A673 (cell line): ENCODE measurements around the gene SLC7A5. TPM values are rescaled to one million over a fixed set of nuclear protein-coding genes. Genes with fewer than 3 reads are reported as not detected.
"Not testable (repeated sequence)": the region's sequence is repeated elsewhere in the genome, so short reads cannot be mapped to it uniquely, and the experiment has no call there.

Experiments used
- BruUV-seq: library from RNA; stranded (reverse); fragments of 400-500 nt; replicated peaks from 2 replicates; lab custom pipeline; 2021; lab: Mats Ljungman, UMichigan
- CTCF ChIA-PET: fragments of 300-600 bp; sonication (Branson Sonifier 250); formaldehyde crosslinking; loops from one replicate; lab custom pipeline; 2022; ENCODE audit warnings: antibody characterized with exemption; lab: Charles Lee
- POLR2A ChIA-PET: fragments of 300-600 bp; sonication (Branson Sonifier 250); formaldehyde crosslinking; loops from one replicate; lab custom pipeline; 2022; ENCODE audit warnings: antibody characterized with exemption; ENCODE audit not compliant: low non-redundant PET; lab: Charles Lee
- DNase-seq: peaks from one replicate; pipeline ENCODE4 v3.0.0-alpha.2; 2015; ENCODE audit warnings: low spot score
- H3K27ac ChIP-seq: fragments of 200-600 bp; sonication (generic); 2 replicates; pipeline ENCODE4 v1.5.1; 2016; ENCODE audit warnings: mixed run types, low read depth, mild to moderate bottlenecking, mixed read lengths, antibody characterized with exemption, low read length; ENCODE audit not compliant: poor library complexity, severe bottlenecking
- H3K27me3 ChIP-seq: fragments of 200-600 bp; sonication (generic); replicated peaks from 2 replicates; pipeline ENCODE4 v1.6.1; 2017; ENCODE audit warnings: mixed run types, low read depth, mild to moderate bottlenecking, mixed read lengths, antibody characterized with exemption, low read length; ENCODE audit not compliant: insufficient read depth, poor library complexity
- H3K36me3 ChIP-seq: fragments of 200-600 bp; sonication (generic); 2 replicates; pipeline ENCODE4 v1.6.1; 2016; ENCODE audit warnings: mixed run types, mild to moderate bottlenecking, mixed read lengths, antibody characterized with exemption, low read length; ENCODE audit not compliant: insufficient read depth, poor library complexity, severe bottlenecking
- H3K4me1 ChIP-seq: fragments of 200-600 bp; sonication (generic); 2 replicates; pipeline ENCODE4 v1.6.1; 2017; ENCODE audit warnings: mixed run types, mild to moderate bottlenecking, mixed read lengths, antibody characterized with exemption, low read length; ENCODE audit not compliant: insufficient read depth, poor library complexity, severe bottlenecking
- H3K4me3 ChIP-seq: fragments of 200-600 bp; sonication (generic); 2 replicates; pipeline ENCODE4 v1.5.1; 2016; ENCODE audit warnings: low read depth, mixed run types, mild to moderate bottlenecking, mixed read lengths, low read length; ENCODE audit not compliant: poor library complexity, severe bottlenecking
- H3K9me3 ChIP-seq: fragments of 200-600 bp; sonication (generic); 2 replicates; pipeline ENCODE4 v1.6.1; 2016; ENCODE audit warnings: mixed run types, low read depth, mild to moderate bottlenecking, mixed read lengths, antibody characterized with exemption, low read length; ENCODE audit not compliant: poor library complexity, severe bottlenecking
- CTCF ChIP-seq: fragments of 300-800, 200-600 bp; sonication (generic); conservative IDR thresholded peaks from 2 replicates; pipeline ENCODE4 v1.5.1; 2017; ENCODE audit warnings: low read depth, mild to moderate bottlenecking, antibody characterized with exemption, low read length, moderate library complexity, mixed read lengths
- EZH2 ChIP-seq: fragments of 200-600 bp; sonication (generic); IDR thresholded peaks from 2 replicates; pipeline ENCODE4 v1.6.1; 2017; ENCODE audit warnings: borderline replicate concordance, low read depth, mild to moderate bottlenecking, mixed read lengths, antibody characterized with exemption, low read length; ENCODE audit not compliant: poor library complexity, severe bottlenecking
- intact Hi-C: fragments of 100-400 bp; cut with micrococcal nuclease; formaldehyde crosslinking; loops from one replicate; pipeline ENCODE4 v1.10.0; 2022; ENCODE audit not compliant: unreplicated experiment
- total RNA-seq: library from RNA; stranded (reverse); gene quantifications from 2 replicates; pipeline ENCODE4 v1.2.3, GENCODE V29; 2021

The SLC7A5 gene
- total RNA-seq, 1 experiment from 2014 or later = 371 TPM

GRCh38 chr16:87914812-87915211 lies 45.5 kb upstream of the SLC7A5 start:
- intact Hi-C loops = no loop called here
- no peak for DNase-seq
- TF ChIP-seq EZH2 (no peak), CTCF (no peak)
- Histone ChIP-seq H3K4me3 (no peak overlapping the region), H3K27ac (no peak overlapping the region), H3K9me3 (no peaks in the 10 kb centered on the region), H3K4me1 (no peaks in the 10 kb centered on the region), H3K36me3 (no peaks in the 10 kb centered on the region), H3K27me3 (no peaks in the 10 kb centered on the region)
- ChIA-PET POLR2A (no interaction called here), CTCF (interaction anchor here (0.7 kb wide), 1 partner anchor 62 kb away, joined by 6 read pairs; no protein-coding TSS in a partner anchor)
- no TSS peak for BruUV-seq

- H3K4me3 ChIP-seq, H3K27me3 ChIP-seq, H3K27ac ChIP-seq, DNase-seq, POLR2A ChIA-PET, H3K4me1 ChIP-seq, H3K9me3 ChIP-seq, intact Hi-C loops, H3K36me3 ChIP-seq, BruUV-seq: not testable (repeated sequence)
- CTCF ChIA-PET = interaction anchor here (0.7 kb wide), 1 partner anchor 61 kb away, joined by 6 read pairs; no protein-coding TSS in a partner anchor
Observed at GRCh38 chr16:87914021-87914725, 44.9 kb upstream of the SLC7A5 start.

GRCh38 chr16:87912691-87913090 lies 43.4 kb upstream of the SLC7A5 start:
- DNase-seq, H3K27me3 ChIP-seq, H3K27ac ChIP-seq, POLR2A ChIA-PET, H3K4me1 ChIP-seq, BruUV-seq, CTCF ChIA-PET, H3K9me3 ChIP-seq, H3K36me3 ChIP-seq, intact Hi-C loops, H3K4me3 ChIP-seq: not testable (repeated sequence)

- H3K4me3 ChIP-seq, intact Hi-C loops, H3K36me3 ChIP-seq, H3K27me3 ChIP-seq, H3K9me3 ChIP-seq, BruUV-seq, H3K27ac ChIP-seq, H3K4me1 ChIP-seq: not testable (repeated sequence)
- POLR2A ChIA-PET = interaction anchor here (0.7 kb wide), 1 partner anchor 421 kb away, joined by 8 read pairs; no protein-coding TSS in a partner anchor
- CTCF ChIA-PET = interaction anchor here (0.6 kb wide), 3 partner anchors 36 to 243 kb away, joined by 5 to 11 read pairs (median 7); no protein-coding TSS in a partner anchor
- peak; percentile 69 for DNase-seq
Observed at GRCh38 chr16:87911106-87911763, 41.9 kb upstream of the SLC7A5 start.
